WTC11 (cell line): ENCODE data around the gene IL34.

Experiments
- ARID4B ChIP-seq: sonication (generic); formaldehyde crosslinking; IDR thresholded peaks from 2 replicates; pipeline ENCODE4 v1.8.0; 2023; ENCODE audit warnings: missing genetic modification reagents, mild to moderate bottlenecking, borderline replicate concordance
- CTCF ChIP-seq: fragments of 200-600 bp; IDR thresholded peaks from 2 replicates; pipeline ENCODE4 v1.8.0; 2022; ENCODE audit warnings: antibody characterized with exemption
- E2F4 ChIP-seq: sonication (generic); formaldehyde crosslinking; IDR thresholded peaks from 2 replicates; pipeline ENCODE4 v1.8.1; 2022; ENCODE audit warnings: low read depth, mild to moderate bottlenecking, moderate library complexity, missing genetic modification reagents, borderline replicate concordance
- ELF4 ChIP-seq: sonication (generic); formaldehyde crosslinking; IDR thresholded peaks from 2 replicates; pipeline ENCODE4 v1.8.1; 2022; ENCODE audit warnings: low read depth, mild to moderate bottlenecking, moderate library complexity, missing genetic modification reagents
- GABPB1 ChIP-seq: sonication (generic); formaldehyde crosslinking; IDR thresholded peaks from 2 replicates; pipeline ENCODE4 v1.8.1; 2023; ENCODE audit warnings: mild to moderate bottlenecking, missing genetic modification reagents
- IRF2 ChIP-seq: sonication (generic); formaldehyde crosslinking; IDR thresholded peaks from 2 replicates; pipeline ENCODE4 v1.8.0; 2022; ENCODE audit warnings: low read depth, missing genetic modification reagents, borderline replicate concordance
- NFYB ChIP-seq: sonication (generic); formaldehyde crosslinking; conservative IDR thresholded peaks from 2 replicates; pipeline ENCODE4 v1.8.0; 2022; ENCODE audit warnings: low read depth, missing genetic modification reagents
- PRDM15 ChIP-seq: sonication (generic); formaldehyde crosslinking; IDR thresholded peaks from 2 replicates; pipeline ENCODE4 v1.8.0; 2022; ENCODE audit warnings: missing genetic modification reagents
- SMAD3 ChIP-seq: sonication (generic); formaldehyde crosslinking; IDR thresholded peaks from 2 replicates; pipeline ENCODE4 v1.8.0; 2022; ENCODE audit warnings: missing genetic modification reagents, mild to moderate bottlenecking, borderline replicate concordance
- SMAD4 ChIP-seq: sonication (generic); formaldehyde crosslinking; IDR thresholded peaks from 2 replicates; pipeline ENCODE4 v1.8.0; 2022; ENCODE audit warnings: mild to moderate bottlenecking, missing genetic modification reagents
- USF1 ChIP-seq: sonication (generic); formaldehyde crosslinking; IDR thresholded peaks from 2 replicates; pipeline ENCODE4 v1.8.0; 2022; ENCODE audit warnings: mild to moderate bottlenecking, missing genetic modification reagents
- ZBTB43 ChIP-seq: sonication (generic); formaldehyde crosslinking; IDR thresholded peaks from 2 replicates; pipeline ENCODE4 v1.8.1; 2023; ENCODE audit warnings: mild to moderate bottlenecking, missing genetic modification reagents

GRCh38 chr16:70614208-70614951, 32.0 kb upstream of the IL34 start:
- TF ChIP-seq PRDM15 (no peak), CTCF (no peak), ARID4B (CRISPR knock-in tag) (no peak), E2F4 (no peak), IRF2 (CRISPR knock-in tag) (no peak), SMAD3 (CRISPR knock-in tag) (no peak), NFYB (no peak), SMAD4 (CRISPR knock-in tag) (no peak), GABPB1 (CRISPR knock-in tag) (no peak), USF1 (CRISPR knock-in tag) (no peak), ELF4 (CRISPR knock-in tag) (no peak), ZBTB43 (CRISPR knock-in tag) (no peak)
